ENCODE results near the gene CACNA2D2.

The CACNA2D2 gene

GRCh38 chr3:50503504-50504342, at the start of gene CACNA2D2:
TSS of gene CACNA2D2 (minus strand) at chr3:50503634. CDS start at chr3:50503423, 211 bp downstream.
- H2AFZ ChIP-seq: peak within 1 kb of the TSS; percentile 94
- H3K27me3 ChIP-seq (ENCODE audit: control insufficient read depth, insufficient read depth, low read length): no peaks in the 10 kb centered on the region
- no peak within 1 kb of the TSS for H3K9ac ChIP-seq
- H3K36me3 ChIP-seq (ENCODE audit: control insufficient read depth, insufficient read depth, low read length): no peaks in the 10 kb centered on the region
- peak within 1 kb of the TSS; percentile 66 for H3K27ac ChIP-seq
- no peak for TF ChIP-seq CTCF (IDR thresholded peaks at IDR 0.05)
- H3K4me3 ChIP-seq (ENCODE audit: low read depth, low read length): peak within 1 kb of the TSS; percentile 42
- H3K9me3 ChIP-seq (ENCODE audit: control insufficient read depth, low read length): no peaks in the 10 kb centered on the region
- peaks cover 4% of the 10 kb centered on the region for H3K4me1 ChIP-seq
- H3K4me2 ChIP-seq (ENCODE audit: low read length): peak within 1 kb of the TSS; percentile 94
- no peaks in the 10 kb centered on the region for H3K79me2 ChIP-seq

- no peaks in the 10 kb centered on the region for H3K36me3 ChIP-seq (ENCODE audit: control insufficient read depth, insufficient read depth, low read length)
- no peaks in the 10 kb centered on the region for H3K79me2 ChIP-seq
- no peak overlapping the region for H2AFZ ChIP-seq
- no peaks in the 10 kb centered on the region for H3K9me3 ChIP-seq (ENCODE audit: control insufficient read depth, low read length)
- H3K9ac ChIP-seq: no peak overlapping the region
- H3K27ac ChIP-seq: no peak overlapping the region
- TF ChIP-seq CTCF (IDR thresholded peaks at IDR 0.05): no peak
- H3K4me1 ChIP-seq: peaks cover 8% of the 10 kb centered on the region
- no peak overlapping the region for H3K4me3 ChIP-seq (ENCODE audit: low read depth, low read length)
- no peak overlapping the region for H3K4me2 ChIP-seq (ENCODE audit: low read length)
- no peaks in the 10 kb centered on the region for H3K27me3 ChIP-seq (ENCODE audit: control insufficient read depth, insufficient read depth, low read length)
These were observed 49.2 kb upstream of the CACNA2D2 start for GRCh38 chr3:50552598-50552997.

GRCh38 chr3:50551681-50552435, 48.4 kb upstream of the CACNA2D2 start:
- H3K4me3 ChIP-seq (ENCODE audit: low read depth, low read length): no peak overlapping the region
- TF ChIP-seq CTCF (IDR thresholded peaks at IDR 0.05): peak; percentile 36
- H3K27me3 ChIP-seq (ENCODE audit: control insufficient read depth, insufficient read depth, low read length): no peaks in the 10 kb centered on the region
- H3K36me3 ChIP-seq (ENCODE audit: control insufficient read depth, insufficient read depth, low read length): no peaks in the 10 kb centered on the region
- no peak overlapping the region for H3K9ac ChIP-seq
- H3K9me3 ChIP-seq (ENCODE audit: control insufficient read depth, low read length): no peaks in the 10 kb centered on the region
- H3K4me1 ChIP-seq: peaks cover 8% of the 10 kb centered on the region
- peak overlapping the region; percentile 69 for H3K27ac ChIP-seq
- no peak overlapping the region for H3K4me2 ChIP-seq (ENCODE audit: low read length)
- peak overlapping the region; percentile 82 for H2AFZ ChIP-seq
- H3K79me2 ChIP-seq: no peaks in the 10 kb centered on the region

DNA sequence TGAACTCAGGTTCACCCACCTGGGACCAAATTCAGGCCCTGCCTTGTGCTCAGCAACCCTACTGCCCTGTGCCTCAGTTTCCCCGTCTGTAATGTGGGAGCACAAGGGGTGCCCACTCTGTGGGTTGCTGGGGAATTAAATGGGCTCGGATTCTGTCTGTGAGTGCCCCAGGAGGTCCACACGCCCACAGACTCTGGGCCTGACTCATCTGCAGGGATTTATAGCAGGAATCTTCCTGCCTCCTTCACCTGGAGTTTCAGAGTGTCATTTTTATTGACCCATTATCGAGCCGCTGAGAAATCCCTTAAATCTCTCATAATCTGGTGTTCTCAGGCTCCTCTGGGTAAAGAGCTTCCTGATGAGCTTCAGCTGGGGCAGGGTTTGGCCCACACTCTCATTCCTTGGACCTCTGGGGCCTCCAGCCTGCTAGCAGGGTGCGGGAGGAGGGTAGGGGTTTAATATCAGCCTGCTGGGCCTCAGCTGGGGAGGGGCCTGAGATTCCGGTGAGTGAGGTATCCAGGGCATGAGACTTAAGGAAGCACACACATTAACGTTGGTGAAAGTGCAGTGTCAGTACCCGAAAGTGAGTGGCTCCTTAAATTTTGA, 47.7 kb upstream of the CACNA2D2 start:
- Histone ChIP-seq H3K4me2 (ENCODE audit: low read length) (no peak overlapping the region), H3K27ac (peak overlapping the region; percentile 69), H3K9ac (no peak overlapping the region)

More for the DNA sequence above, 47.7 kb upstream of the CACNA2D2 start:
- Histone ChIP-seq H3K79me2 (no peaks in the 10 kb centered on the region), H3K4me1 (peaks cover 8% of the 10 kb centered on the region), H2AFZ (peak overlapping the region; percentile 82), H3K9me3 (ENCODE audit: control insufficient read depth, low read length) (no peaks in the 10 kb centered on the region), H3K4me3 (ENCODE audit: low read depth, low read length) (no peak overlapping the region), H3K36me3 (ENCODE audit: control insufficient read depth, insufficient read depth, low read length) (no peaks in the 10 kb centered on the region), H3K27me3 (ENCODE audit: control insufficient read depth, insufficient read depth, low read length) (no peaks in the 10 kb centered on the region)
- no peak for TF ChIP-seq CTCF (IDR thresholded peaks at IDR 0.05)

All from parathyroid adenoma (tissue), 2 donors.